Measurements from ENCODE around the gene HERPUD1. TPM values are rescaled to one million over a fixed set of nuclear protein-coding genes. Genes with fewer than 3 reads are reported as not detected.
A peak's percentile ranks its signal among the peaks of the same experiment; 100 is the strongest.

The HERPUD1 gene
- total RNA-seq, 1 experiment from 2014 or later = 35.3 TPM

GRCh38 chr16:56983211-56983751 lies 51.3 kb downstream of the HERPUD1 start:
- H4K20me1 ChIP-seq (ENCODE audit: insufficient read depth) = no peaks in the 10 kb centered on the region
- no peaks in the 10 kb centered on the region for H3K79me2 ChIP-seq (ENCODE audit: low read depth)
- no peak for TF ChIP-seq EZH2 (IDR thresholded peaks at IDR 0.05; ENCODE audit: low read depth)
- TF ChIP-seq, protein P1, sequence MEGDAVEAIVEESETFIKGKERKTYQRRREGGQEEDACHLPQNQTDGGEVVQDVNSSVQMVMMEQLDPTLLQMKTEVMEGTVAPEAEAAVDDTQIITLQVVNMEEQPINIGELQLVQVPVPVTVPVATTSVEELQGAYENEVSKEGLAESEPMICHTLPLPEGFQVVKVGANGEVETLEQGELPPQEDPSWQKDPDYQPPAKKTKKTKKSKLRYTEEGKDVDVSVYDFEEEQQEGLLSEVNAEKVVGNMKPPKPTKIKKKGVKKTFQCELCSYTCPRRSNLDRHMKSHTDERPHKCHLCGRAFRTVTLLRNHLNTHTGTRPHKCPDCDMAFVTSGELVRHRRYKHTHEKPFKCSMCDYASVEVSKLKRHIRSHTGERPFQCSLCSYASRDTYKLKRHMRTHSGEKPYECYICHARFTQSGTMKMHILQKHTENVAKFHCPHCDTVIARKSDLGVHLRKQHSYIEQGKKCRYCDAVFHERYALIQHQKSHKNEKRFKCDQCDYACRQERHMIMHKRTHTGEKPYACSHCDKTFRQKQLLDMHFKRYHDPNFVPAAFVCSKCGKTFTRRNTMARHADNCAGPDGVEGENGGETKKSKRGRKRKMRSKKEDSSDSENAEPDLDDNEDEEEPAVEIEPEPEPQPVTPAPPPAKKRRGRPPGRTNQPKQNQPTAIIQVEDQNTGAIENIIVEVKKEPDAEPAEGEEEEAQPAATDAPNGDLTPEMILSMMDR (conservative IDR thresholded peaks at IDR 0.05) = no peak
- H3K9me3 ChIP-seq (ENCODE audit: insufficient read depth, low read depth) = no peaks in the 10 kb centered on the region
- no peak overlapping the region for H3K27ac ChIP-seq
- H3K36me3 ChIP-seq (ENCODE audit: low read depth) = no peaks in the 10 kb centered on the region
- no peaks in the 10 kb centered on the region for H3K27me3 ChIP-seq (ENCODE audit: insufficient read depth, low read depth)
- peaks cover 31% of the 10 kb centered on the region for H3K4me1 ChIP-seq (replicated peaks; ENCODE audit: insufficient read depth)
- DNase-seq = no peak
- POLR2A ChIA-PET (ENCODE audit: unreplicated experiment) = interaction anchor here (0.6 kb wide), 1 partner anchor 372 kb away, joined by 3 read pairs; no protein-coding TSS in a partner anchor
- peaks cover 33% of the 10 kb centered on the region; the same call in 1 of the 2 replicates for H3F3A ChIP-seq (ENCODE audit: insufficient read depth, low read depth)
- no peaks in the 10 kb centered on the region for H3K9me2 ChIP-seq (ENCODE audit: insufficient read depth)
- H2AFZ ChIP-seq = no peak overlapping the region
- H3K4me2 ChIP-seq = no peak overlapping the region
- no TSS peak for BruUV-seq (replicated peaks)
- intact Hi-C loops (cut with micrococcal nuclease; ENCODE audit: unreplicated experiment) = loop anchor here (10.0 kb wide), 1 partner anchor 312 kb away; no protein-coding TSS in a partner anchor
- CTCF ChIA-PET = no interaction called here
- H3K4me3 ChIP-seq = no peak overlapping the region

GRCh38 chr16:56984639-56985038 lies 52.7 kb downstream of the HERPUD1 start:
- Histone ChIP-seq H3F3A (ENCODE audit: insufficient read depth, low read depth) (peaks cover 36% of the 10 kb centered on the region; the same call in 1 of the 2 replicates), H4K20me1 (ENCODE audit: insufficient read depth) (no peaks in the 10 kb centered on the region), H3K4me1 (replicated peaks; ENCODE audit: insufficient read depth) (peaks cover 31% of the 10 kb centered on the region), H3K9me3 (ENCODE audit: insufficient read depth, low read depth) (no peaks in the 10 kb centered on the region), H2AFZ (no peak overlapping the region), H3K79me2 (ENCODE audit: low read depth) (no peaks in the 10 kb centered on the region), H3K27ac (peak overlapping the region; percentile 81), H3K9me2 (ENCODE audit: insufficient read depth) (no peaks in the 10 kb centered on the region), H3K4me2 (peak overlapping the region; percentile 61), H3K36me3 (ENCODE audit: low read depth) (no peaks in the 10 kb centered on the region), H3K27me3 (ENCODE audit: insufficient read depth, low read depth) (no peaks in the 10 kb centered on the region), H3K4me3 (no peak overlapping the region)
- DNase-seq = peak; percentile 64 to 91
- TF ChIP-seq, protein P1 (conservative IDR thresholded peaks at IDR 0.05) = no peak
- TF ChIP-seq EZH2 (IDR thresholded peaks at IDR 0.05; ENCODE audit: low read depth) = no peak
- intact Hi-C loops (cut with micrococcal nuclease; ENCODE audit: unreplicated experiment) = loop anchor here (10.0 kb wide), 1 partner anchor 310 kb away; no protein-coding TSS in a partner anchor
- ChIA-PET CTCF (interaction anchor here (0.6 to 0.7 kb wide), 2 partner anchors 20 to 115 kb away, joined by 3 to 6 read pairs; no protein-coding TSS in a partner anchor), POLR2A (ENCODE audit: unreplicated experiment) (interaction anchor here (0.6 to 0.7 kb wide), 2 partner anchors 20 to 201 kb away, joined by 3 to 8 read pairs; partner anchors contain the start of gene PSME3IP1)
- BruUV-seq (replicated peaks) = no TSS peak

GRCh38 chr16:56985288-56985961 lies 53.5 kb downstream of the HERPUD1 start:
- H3K4me1 ChIP-seq (replicated peaks; ENCODE audit: insufficient read depth) = peaks cover 37% of the 10 kb centered on the region
- DNase-seq = peak; percentile 59 to 77
- H3K4me2 ChIP-seq = peak overlapping the region; percentile 61
- CTCF ChIA-PET = no interaction called here
- H3K9me2 ChIP-seq (ENCODE audit: insufficient read depth) = no peaks in the 10 kb centered on the region
- no peaks in the 10 kb centered on the region for H3K36me3 ChIP-seq (ENCODE audit: low read depth)
- H3K27ac ChIP-seq = peak overlapping the region; percentile 81
- TSS peak; percentile 78 for BruUV-seq (replicated peaks)
- no peaks in the 10 kb centered on the region for H3K9me3 ChIP-seq (ENCODE audit: insufficient read depth, low read depth)
- no peaks in the 10 kb centered on the region for H3K27me3 ChIP-seq (ENCODE audit: insufficient read depth, low read depth)
- H3K4me3 ChIP-seq = no peak overlapping the region; the same call in 1 of the 2 replicates
- no peaks in the 10 kb centered on the region for H3K79me2 ChIP-seq (ENCODE audit: low read depth)
- no peaks in the 10 kb centered on the region for H4K20me1 ChIP-seq (ENCODE audit: insufficient read depth)
- no peak for TF ChIP-seq EZH2 (IDR thresholded peaks at IDR 0.05; ENCODE audit: low read depth)
- TF ChIP-seq, protein P1 (conservative IDR thresholded peaks at IDR 0.05) = no peak
- peaks cover 36% of the 10 kb centered on the region; the same call in 1 of the 2 replicates for H3F3A ChIP-seq (ENCODE audit: insufficient read depth, low read depth)
- intact Hi-C loops (cut with micrococcal nuclease; ENCODE audit: unreplicated experiment) = loop anchor here (10.0 kb wide), 1 partner anchor 309 kb away; no protein-coding TSS in a partner anchor
- 0 out of 2 replicates have a peak overlapping the region, but pooled peaks have one; percentile 49 for H2AFZ ChIP-seq
- POLR2A ChIA-PET (ENCODE audit: unreplicated experiment) = no interaction called here
